Choroid plexus epithelial cell (primary cell): Measurements from ENCODE around the gene CHTF8.

ENCODE experiments used
- DNase-seq: peaks from one replicate; pipeline ENCODE4 v3.0.0-alpha.2; 2010; ENCODE audit warnings: low read depth
- H3K4me3 ChIP-seq: 2 replicates; pipeline ENCODE4 v1.5.1; 2011; ENCODE audit warnings: low read depth, mild to moderate bottlenecking, control low read depth, low read length, moderate library complexity
- TF ChIP-seq, protein P1 (sequence below): conservative IDR thresholded peaks from 2 replicates; pipeline ENCODE4 v1.5.1; 2011; ENCODE audit warnings: low read depth, mild to moderate bottlenecking, control low read depth, inconsistent platforms, low read length, moderate library complexity

CHTF8 gene

DNA sequence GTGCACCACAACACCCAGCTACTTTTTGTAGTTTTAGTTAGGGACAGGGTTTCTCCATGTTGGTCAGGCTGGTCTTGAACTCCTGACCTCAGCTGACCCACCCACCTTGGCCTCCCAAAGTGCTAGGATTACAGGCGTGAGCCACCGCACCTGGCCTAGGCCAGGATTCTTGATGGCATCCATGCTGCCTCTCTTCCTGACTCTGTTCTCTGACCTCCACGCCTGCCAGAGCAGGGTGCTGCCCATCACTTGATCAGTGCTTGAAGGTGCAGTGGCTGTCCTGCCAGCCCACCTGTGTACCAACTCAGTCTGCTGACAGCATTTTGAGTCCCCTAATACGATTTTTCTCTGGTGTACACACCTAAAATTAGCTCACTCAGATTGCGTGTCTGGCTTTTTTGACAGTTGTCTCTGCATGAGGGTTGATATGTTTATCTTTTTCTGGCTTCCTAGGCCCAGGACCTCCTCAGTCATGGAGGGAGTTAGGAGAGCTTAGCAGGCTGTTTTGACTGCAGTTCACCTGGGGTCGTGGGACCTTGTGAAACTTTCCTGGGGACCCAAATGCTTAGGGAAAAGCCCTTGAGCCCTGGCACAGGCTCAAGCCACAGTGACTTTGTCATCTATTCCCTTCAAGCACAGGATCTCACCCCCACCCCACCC, 21.0 kb downstream of the CHTF8 start:
- TF ChIP-seq, protein P1, sequence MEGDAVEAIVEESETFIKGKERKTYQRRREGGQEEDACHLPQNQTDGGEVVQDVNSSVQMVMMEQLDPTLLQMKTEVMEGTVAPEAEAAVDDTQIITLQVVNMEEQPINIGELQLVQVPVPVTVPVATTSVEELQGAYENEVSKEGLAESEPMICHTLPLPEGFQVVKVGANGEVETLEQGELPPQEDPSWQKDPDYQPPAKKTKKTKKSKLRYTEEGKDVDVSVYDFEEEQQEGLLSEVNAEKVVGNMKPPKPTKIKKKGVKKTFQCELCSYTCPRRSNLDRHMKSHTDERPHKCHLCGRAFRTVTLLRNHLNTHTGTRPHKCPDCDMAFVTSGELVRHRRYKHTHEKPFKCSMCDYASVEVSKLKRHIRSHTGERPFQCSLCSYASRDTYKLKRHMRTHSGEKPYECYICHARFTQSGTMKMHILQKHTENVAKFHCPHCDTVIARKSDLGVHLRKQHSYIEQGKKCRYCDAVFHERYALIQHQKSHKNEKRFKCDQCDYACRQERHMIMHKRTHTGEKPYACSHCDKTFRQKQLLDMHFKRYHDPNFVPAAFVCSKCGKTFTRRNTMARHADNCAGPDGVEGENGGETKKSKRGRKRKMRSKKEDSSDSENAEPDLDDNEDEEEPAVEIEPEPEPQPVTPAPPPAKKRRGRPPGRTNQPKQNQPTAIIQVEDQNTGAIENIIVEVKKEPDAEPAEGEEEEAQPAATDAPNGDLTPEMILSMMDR = no peak
- H3K4me3 ChIP-seq = no peak overlapping the region
- no peak for DNase-seq

DNA sequence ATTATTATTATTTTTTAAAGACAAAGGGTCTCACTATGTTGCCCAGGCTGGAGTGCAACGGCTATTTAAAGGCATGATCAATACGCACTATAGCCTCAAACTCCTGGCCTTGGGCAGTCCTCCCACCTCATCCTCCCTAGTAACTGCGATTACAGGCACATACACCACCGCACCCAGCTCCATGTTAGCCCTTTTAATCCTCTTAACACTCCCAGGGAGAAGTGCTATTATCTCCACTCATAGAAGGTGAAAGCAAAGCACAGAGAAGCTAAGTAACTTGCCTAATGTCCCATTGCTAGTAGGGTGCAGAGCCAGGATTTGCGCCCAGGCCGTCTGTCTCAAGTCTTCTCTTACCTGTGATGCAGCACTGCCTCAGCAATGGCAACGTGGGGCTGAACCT, 22.0 kb downstream of the CHTF8 start:
- DNase-seq = no peak
- TF ChIP-seq, protein P1 = no peak
- H3K4me3 ChIP-seq = no peak overlapping the region

DNA sequence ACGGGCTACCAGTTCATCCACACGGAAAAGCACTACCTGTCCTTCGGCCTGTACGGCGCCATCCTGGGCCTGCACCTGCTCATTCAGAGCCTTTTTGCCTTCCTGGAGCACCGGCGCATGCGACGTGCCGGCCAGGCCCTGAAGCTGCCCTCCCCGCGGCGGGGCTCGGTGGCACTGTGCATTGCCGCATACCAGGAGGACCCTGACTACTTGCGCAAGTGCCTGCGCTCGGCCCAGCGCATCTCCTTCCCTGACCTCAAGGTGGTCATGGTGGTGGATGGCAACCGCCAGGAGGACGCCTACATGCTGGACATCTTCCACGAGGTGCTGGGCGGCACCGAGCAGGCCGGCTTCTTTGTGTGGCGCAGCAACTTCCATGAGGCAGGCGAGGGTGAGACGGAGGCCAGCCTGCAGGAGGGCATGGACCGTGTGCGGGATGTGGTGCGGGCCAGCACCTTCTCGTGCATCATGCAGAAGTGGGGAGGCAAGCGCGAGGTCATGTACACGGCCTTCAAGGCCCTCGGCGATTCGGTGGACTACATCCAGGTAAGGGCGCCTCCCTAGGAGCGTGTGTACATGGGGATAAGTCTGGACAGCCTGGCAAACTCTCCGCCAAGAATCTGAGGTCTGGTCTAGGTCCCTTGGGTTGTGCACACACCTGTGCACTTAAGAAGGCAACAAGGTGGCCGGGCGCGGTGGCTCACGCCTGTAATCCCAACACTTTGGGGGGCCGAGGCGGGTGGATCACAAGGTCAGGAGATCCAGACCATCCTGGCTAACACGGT, 22.7 kb downstream of the CHTF8 start:
- H3K4me3 ChIP-seq = no peak overlapping the region
- TF ChIP-seq, protein P1 = no peak
- DNase-seq = no peak

DNA sequence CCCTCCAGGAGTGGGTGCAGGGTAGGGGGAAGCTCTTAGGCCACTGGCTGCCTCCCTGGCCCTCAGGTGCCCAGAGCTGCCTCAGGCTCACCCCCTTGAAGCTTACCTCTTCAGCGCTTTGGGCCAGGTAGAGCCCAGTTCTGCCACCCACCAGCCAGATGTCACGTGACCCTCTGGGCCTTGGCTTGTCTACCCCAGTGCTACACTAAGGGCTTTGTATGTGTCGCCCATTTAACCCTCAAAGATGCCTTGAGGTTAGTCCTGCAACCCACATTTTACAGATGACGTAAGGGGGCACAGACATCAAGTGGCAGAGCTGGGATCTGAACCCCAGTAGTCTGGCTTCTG, 23.5 kb downstream of the CHTF8 start:
- TF ChIP-seq, protein P1 = no peak
- no peak overlapping the region for H3K4me3 ChIP-seq
- no peak for DNase-seq

DNA sequence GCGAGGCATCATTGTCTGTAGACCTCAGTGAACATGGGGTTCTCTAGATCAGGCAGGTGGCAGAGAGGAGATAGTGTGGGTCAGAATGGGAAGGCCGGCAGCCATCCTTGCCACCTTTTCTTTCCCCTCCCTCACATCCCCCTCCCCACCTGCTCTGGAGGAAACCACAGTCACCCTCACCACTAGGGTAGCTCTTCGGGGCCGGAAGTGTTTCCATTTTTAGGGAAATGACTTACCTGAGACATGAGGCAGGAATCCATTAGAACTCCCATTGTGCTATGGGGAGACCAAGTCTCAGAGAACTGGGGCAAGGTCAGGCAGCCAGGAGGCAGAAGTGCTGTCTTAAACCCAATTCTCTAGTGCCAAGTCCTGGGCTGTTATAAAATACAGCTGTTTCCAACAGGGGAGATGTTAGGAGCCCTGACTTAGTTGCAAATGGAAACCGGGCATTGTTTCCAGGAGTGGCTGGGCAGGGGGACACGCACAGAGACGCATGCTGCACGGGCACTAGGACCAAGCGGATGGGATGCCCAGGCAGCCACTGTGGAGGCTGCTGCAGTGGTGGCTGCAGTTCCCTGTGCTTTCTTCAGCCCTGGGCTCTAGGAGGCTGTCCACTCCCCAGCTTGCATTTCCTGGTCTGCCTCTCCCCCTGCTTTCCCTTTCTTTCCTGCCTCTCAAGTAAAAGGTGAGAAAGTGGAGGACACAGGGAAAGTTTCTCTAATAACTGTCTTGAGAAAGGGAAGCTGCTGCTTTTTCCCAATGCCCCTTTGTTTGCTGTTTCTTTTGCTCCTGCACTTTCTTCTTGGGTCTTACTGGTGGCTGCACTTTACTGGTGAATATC, 24.1 kb downstream of the CHTF8 start:
- no peak for DNase-seq
- TF ChIP-seq, protein P1 = no peak
- no peak overlapping the region for H3K4me3 ChIP-seq

DNA sequence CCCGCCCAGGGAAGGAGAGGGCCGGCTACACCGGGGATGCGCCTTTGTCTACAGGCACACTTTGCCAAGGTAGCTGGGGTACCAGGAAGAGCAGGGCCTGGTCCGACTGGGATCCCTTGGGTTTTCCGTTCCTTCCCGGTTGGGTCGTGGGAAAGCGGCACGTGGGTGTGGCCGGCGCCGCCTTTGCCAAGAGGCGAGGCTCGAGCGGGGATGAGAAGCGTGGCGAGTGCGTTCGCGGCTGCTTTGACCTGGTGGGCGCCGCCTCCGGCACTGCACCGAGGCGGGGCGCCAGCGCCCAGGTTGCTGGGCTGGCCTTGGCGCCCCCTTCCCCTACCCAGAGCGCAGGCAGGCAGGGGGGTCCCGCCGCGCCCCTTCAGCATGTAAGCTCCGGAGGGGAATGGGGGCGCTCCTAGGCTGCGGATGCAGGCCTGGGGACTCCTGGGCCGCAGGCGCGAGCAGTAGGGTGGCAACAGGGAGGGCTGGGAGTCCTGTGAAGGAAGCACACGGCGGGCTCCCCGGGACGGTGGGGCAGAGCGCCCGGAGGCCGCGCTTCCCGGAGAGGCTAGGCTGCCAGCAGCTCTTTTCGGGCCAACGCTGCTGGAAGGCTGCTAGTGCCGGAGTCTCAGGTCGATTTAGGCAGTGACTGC, 24.9 kb downstream of the CHTF8 start:
- TF ChIP-seq, protein P1 = no peak
- DNase-seq = no peak

More for the DNA sequence above, 24.9 kb downstream of the CHTF8 start:
- peak overlapping the region; percentile 60 for H3K4me3 ChIP-seq
